ENCODE data around the gene RTF2.

DNA sequence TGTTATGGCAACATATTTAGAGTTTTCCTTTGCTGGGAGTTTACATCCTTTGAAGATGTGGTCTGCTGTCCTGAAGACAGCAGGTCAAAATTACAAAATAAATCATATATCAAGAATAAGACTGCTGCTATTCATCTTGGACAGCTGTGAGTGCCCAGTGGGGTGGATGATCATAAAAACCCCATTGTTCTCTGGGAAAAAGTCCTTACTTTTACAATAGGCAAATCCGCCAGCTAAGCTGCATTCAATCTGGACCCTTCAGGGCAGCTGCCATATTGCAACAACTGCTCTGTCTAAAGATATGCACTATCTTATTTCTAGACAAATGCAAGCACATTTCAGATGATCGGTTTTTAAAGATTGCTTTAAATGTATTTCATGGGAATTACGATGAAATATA lies 37.0 kb upstream of the RTF2 start:
- TF ChIP-seq, protein P1, sequence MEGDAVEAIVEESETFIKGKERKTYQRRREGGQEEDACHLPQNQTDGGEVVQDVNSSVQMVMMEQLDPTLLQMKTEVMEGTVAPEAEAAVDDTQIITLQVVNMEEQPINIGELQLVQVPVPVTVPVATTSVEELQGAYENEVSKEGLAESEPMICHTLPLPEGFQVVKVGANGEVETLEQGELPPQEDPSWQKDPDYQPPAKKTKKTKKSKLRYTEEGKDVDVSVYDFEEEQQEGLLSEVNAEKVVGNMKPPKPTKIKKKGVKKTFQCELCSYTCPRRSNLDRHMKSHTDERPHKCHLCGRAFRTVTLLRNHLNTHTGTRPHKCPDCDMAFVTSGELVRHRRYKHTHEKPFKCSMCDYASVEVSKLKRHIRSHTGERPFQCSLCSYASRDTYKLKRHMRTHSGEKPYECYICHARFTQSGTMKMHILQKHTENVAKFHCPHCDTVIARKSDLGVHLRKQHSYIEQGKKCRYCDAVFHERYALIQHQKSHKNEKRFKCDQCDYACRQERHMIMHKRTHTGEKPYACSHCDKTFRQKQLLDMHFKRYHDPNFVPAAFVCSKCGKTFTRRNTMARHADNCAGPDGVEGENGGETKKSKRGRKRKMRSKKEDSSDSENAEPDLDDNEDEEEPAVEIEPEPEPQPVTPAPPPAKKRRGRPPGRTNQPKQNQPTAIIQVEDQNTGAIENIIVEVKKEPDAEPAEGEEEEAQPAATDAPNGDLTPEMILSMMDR (IDR thresholded peaks at IDR 0.05; ENCODE audit: insufficient read depth, low read depth, low read length), result no peak
- no peak for TF ChIP-seq EZH2 (IDR thresholded peaks at IDR 0.05; ENCODE audit: insufficient read depth, low read length)
